ENCODE measurements around the gene ASB18.
A peak's percentile ranks its signal among the peaks of the same experiment; 100 is the strongest.

The ASB18 gene

GRCh38 chr2:236217926-236218325 lies 46.3 kb downstream of the ASB18 start:
- Histone ChIP-seq H3K4me1 (no peaks in the 10 kb centered on the region), H3K9me3 (peaks cover 0 to 4% (median 0%) of the 10 kb centered on the region in 3 donors), H3K36me3 (no peaks in the 10 kb centered on the region), H3K4me3 (no peak overlapping the region), H3K27ac (no peak overlapping the region), H3K27me3 (peaks cover 0 to 34% of the 10 kb centered on the region in 2 donors)
- peak in 1 of 2 donors; percentile 9 for DNase-seq
- intact Hi-C loops (cut with DNase I; ENCODE audit: low total_unique reads) = no loop called here
- no peak for TF ChIP-seq CTCF (IDR thresholded peaks at IDR 0.05)

DNA sequence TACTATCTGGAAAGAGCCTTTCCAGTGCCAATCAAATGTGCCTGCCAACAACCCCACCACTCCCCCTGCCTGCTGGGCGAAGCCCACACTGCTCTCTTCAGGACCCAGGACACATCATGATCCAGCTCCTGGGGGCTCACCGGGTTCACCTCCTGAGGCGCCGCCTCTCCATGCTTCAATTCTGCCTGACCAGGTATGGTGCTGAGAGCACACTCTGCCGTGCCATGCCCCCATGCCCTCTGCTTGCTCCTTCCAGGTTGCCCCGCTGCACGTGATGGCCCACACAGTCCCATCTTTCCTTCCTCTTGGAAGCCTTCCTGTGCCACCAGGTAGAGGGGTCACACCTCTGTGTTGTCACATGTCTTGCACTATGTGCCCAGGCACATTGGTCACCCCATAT lies 47.5 kb downstream of the ASB18 start:
- intact Hi-C loops (cut with DNase I; ENCODE audit: low total_unique reads) = no loop called here
- TF ChIP-seq CTCF (IDR thresholded peaks at IDR 0.05) = no peak
- H3K36me3 ChIP-seq = no peaks in the 10 kb centered on the region
- H3K4me3 ChIP-seq = no peak overlapping the region
- H3K27ac ChIP-seq = no peak overlapping the region
- H3K4me1 ChIP-seq = no peaks in the 10 kb centered on the region
- peak in 1 of 2 donors; percentile 43 for DNase-seq
- peaks cover 0 to 4% (median 0%) of the 10 kb centered on the region in 3 donors for H3K9me3 ChIP-seq
- peaks cover 0 to 38% of the 10 kb centered on the region in 2 donors for H3K27me3 ChIP-seq

GRCh38 chr2:236215761-236216333 lies 48.4 kb downstream of the ASB18 start:
- no peaks in the 10 kb centered on the region for H3K36me3 ChIP-seq
- H3K4me3 ChIP-seq = no peak overlapping the region
- intact Hi-C loops (cut with DNase I; ENCODE audit: low total_unique reads) = no loop called here

GRCh38 chr2:236215196-236215595 lies 49.0 kb downstream of the ASB18 start:
- no peak for TF ChIP-seq CTCF (IDR thresholded peaks at IDR 0.05)
- peaks cover 0 to 44% of the 10 kb centered on the region in 2 donors for H3K27me3 ChIP-seq
- no peaks in the 10 kb centered on the region for H3K36me3 ChIP-seq
- DNase-seq = no peak
- H3K4me1 ChIP-seq = no peaks in the 10 kb centered on the region
- H3K27ac ChIP-seq = no peak overlapping the region
- peaks cover 0 to 4% (median 0%) of the 10 kb centered on the region in 3 donors for H3K9me3 ChIP-seq
- intact Hi-C loops (cut with DNase I; ENCODE audit: low total_unique reads) = no loop called here
- no peak overlapping the region for H3K4me3 ChIP-seq

More at GRCh38 chr2:236215761-236216333, 48.4 kb downstream of the ASB18 start:
- no peak for TF ChIP-seq CTCF (IDR thresholded peaks at IDR 0.05)
- peaks cover 0 to 44% of the 10 kb centered on the region in 2 donors for H3K27me3 ChIP-seq
- peak in 1 of 2 donors; percentile 34 for DNase-seq
- peaks cover 0 to 4% (median 0%) of the 10 kb centered on the region in 3 donors for H3K9me3 ChIP-seq
- H3K27ac ChIP-seq = no peak overlapping the region
- no peaks in the 10 kb centered on the region for H3K4me1 ChIP-seq

- Histone ChIP-seq H3K36me3 (no peaks in the 10 kb centered on the region), H3K4me3 (no peak overlapping the region), H3K9me3 (peaks cover 0 to 4% (median 0%) of the 10 kb centered on the region in 3 donors), H3K4me1 (no peaks in the 10 kb centered on the region), H3K27me3 (peaks cover 0 to 44% of the 10 kb centered on the region in 2 donors), H3K27ac (no peak overlapping the region)
- peak in 1 of 2 donors; percentile 43 for DNase-seq
- intact Hi-C loops (cut with DNase I; ENCODE audit: low total_unique reads) = no loop called here
- no peak for TF ChIP-seq CTCF (IDR thresholded peaks at IDR 0.05)
Measured at GRCh38 chr2:236214376-236214995, 49.7 kb downstream of the ASB18 start.

Measured in tibial artery (tissue), 4 donors.